ENCODE data around the gene PBX2. TPM values are rescaled to one million over a fixed set of nuclear protein-coding genes. Genes with fewer than 3 reads are reported as not detected.

The PBX2 gene
- total RNA-seq, 4 donors from 2014 or later: 55.0 to 75.0 (median 61.9) TPM

DNA sequence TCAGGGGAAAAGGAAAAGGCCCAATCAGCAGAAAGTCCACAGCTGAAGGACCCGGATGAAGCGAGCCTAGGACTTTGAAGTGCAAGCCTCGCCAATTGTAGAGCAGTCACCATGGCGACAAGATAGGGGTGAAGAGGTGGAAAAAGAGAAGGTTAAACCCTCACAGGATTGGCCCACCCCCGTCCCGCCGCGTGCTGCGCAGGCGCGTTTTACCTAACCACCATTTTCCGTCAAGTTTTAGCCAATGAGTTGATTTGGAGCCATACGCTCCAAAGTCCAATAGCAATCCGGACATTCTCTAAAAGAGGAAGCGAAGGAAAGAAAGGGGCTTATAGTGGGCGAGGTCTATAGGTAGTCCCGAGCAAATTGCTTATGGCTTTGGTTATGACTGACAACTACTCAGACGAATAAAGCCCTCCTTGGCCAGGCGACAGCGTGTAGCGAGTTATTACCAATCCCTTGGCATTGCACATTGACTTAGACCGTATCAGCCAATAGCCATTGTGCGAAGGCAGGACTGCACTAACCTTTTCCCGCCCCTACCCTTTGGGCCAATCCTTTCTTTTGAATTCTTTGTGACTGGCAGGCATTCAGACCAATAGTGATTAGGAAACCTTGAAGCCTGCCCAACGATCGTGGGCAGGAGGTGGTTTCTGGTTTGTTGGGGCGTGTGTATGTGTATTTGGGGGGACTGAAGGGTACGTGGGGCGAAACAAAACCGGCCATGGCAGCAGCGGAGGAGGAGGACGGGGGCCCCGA lies 12.0 kb downstream of the PBX2 start, which contains the start of gene RNF5:
Gene RNF5 (plus strand): TSS at position 618 of the 759 bp plus-strand sequence. CDS start 107 bp downstream, at position 725.
- no peaks in the 10 kb centered on the region for H3K27me3 ChIP-seq
- WGBS, 2 donors: 0 to 1% methylated on average over 33 of the region's 33 CpGs
- DNase-seq (ENCODE audit: low spot score in 2 of 2): peak; percentile 95 to 99
- no peaks in the 10 kb centered on the region for H3K9me3 ChIP-seq
- peaks cover 0 to 34% (median 8%) of the 10 kb centered on the region in 3 donors for H3K36me3 ChIP-seq
- peak within 1 kb of the TSS; percentile 54 to 88 (median 71) for H3K4me3 ChIP-seq
- H3K4me1 ChIP-seq: peaks cover 0 to 79% (median 32%) of the 10 kb centered on the region in 4 donors
- TF ChIP-seq EP300 (IDR thresholded peaks at IDR 0.05): peak; percentile 48 to 86
- TF ChIP-seq, protein P1, sequence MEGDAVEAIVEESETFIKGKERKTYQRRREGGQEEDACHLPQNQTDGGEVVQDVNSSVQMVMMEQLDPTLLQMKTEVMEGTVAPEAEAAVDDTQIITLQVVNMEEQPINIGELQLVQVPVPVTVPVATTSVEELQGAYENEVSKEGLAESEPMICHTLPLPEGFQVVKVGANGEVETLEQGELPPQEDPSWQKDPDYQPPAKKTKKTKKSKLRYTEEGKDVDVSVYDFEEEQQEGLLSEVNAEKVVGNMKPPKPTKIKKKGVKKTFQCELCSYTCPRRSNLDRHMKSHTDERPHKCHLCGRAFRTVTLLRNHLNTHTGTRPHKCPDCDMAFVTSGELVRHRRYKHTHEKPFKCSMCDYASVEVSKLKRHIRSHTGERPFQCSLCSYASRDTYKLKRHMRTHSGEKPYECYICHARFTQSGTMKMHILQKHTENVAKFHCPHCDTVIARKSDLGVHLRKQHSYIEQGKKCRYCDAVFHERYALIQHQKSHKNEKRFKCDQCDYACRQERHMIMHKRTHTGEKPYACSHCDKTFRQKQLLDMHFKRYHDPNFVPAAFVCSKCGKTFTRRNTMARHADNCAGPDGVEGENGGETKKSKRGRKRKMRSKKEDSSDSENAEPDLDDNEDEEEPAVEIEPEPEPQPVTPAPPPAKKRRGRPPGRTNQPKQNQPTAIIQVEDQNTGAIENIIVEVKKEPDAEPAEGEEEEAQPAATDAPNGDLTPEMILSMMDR (IDR thresholded peaks at IDR 0.05): no peak
- peak; percentile 45 to 66 for TF ChIP-seq POLR2A (IDR thresholded peaks at IDR 0.05)
- peak within 1 kb of the TSS; percentile 91 to 100 (median 95) for H3K27ac ChIP-seq

DNA sequence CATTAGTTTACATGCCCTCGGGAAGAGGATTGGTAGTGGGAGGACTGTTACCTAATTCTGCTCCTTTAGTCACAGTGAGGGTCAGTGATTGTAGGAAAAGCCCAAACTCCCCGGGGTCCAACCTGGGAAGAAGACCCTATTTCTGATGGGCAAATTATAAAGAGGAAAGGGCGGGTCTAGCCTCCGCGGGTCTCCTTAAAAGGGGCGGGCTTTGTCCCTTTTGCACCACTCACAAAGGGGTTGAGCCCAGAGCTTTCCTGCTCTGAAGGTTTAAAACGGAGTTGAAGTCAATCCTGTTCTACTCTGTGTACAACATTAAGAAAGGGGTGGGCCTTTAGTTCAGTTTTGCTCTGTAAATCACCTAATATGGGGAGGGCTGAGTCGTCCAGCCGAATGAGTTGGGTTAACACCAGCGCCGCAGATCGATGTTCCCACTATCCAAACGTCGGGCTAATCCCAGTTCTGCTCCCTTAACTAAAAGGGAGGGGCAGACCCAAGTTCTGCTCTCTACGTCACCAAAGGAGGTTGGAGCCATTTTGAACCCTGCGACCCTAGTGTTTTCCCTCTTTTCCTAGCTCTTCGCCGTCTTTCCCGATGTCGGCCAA lies 12.7 kb downstream of the PBX2 start:
- no peak for DNase-seq (ENCODE audit: low spot score in 2 of 2)
- Histone ChIP-seq H3K9me3 (no peaks in the 10 kb centered on the region), H3K27me3 (no peaks in the 10 kb centered on the region), H3K4me3 (peak overlapping the region; percentile 54 to 88 (median 71)), H3K36me3 (peaks cover 0 to 27% (median 4%) of the 10 kb centered on the region in 3 donors), H3K4me1 (peaks cover 0 to 80% (median 32%) of the 10 kb centered on the region in 4 donors), H3K27ac (peak overlapping the region; percentile 91 to 100 (median 95))
- TF ChIP-seq, protein P1 (IDR thresholded peaks at IDR 0.05): no peak
- TF ChIP-seq EP300 (IDR thresholded peaks at IDR 0.05) (peak in 1 of 2 donors; percentile 72), POLR2A (IDR thresholded peaks at IDR 0.05) (peak; percentile 7 to 38)
- 0% methylated on average over 20 of the region's 20 CpGs for WGBS, 2 donors

DNA sequence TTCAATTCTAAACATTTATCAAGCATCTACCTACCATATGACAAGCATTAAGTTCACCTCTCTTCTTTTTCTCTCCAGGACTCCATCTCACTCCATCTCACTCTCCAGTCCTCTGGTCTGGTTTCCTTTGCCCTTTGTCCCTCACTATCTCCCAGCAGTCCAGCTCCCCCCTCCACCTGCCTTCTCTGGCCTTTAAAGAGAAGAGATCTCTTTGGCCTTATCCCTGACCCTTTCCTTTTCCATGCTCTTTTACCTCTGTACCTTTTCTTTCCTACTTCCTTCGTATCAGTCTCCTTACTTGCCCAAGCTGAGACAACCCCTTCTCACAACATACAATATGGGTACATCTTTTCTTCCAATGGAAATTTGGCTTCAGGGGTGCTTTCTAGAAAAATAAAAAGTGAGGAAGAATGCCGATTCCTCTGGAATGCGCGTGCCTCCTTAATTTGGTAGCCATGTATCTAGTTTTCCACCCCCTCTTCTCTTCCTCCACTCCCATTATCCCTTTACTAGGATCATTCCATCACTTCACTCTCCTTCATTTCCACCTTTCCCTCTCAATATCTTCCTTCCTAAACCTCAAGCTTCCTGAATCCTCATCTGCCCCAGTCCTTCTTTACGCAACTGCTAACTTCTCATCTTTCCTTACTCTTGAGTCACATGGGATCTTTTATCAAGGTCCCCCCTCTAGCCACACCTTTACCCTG lies 13.4 kb downstream of the PBX2 start:
- Histone ChIP-seq H3K9me3 (no peaks in the 10 kb centered on the region), H3K36me3 (peaks cover 0 to 20% (median 4%) of the 10 kb centered on the region in 3 donors), H3K27me3 (no peaks in the 10 kb centered on the region), H3K27ac (peak overlapping the region; percentile 91 to 100 (median 95)), H3K4me1 (peaks cover 0 to 73% (median 32%) of the 10 kb centered on the region in 4 donors), H3K4me3 (peak overlapping the region; percentile 67 to 88 (median 73))
- no peak for DNase-seq (ENCODE audit: low spot score in 2 of 2)
- WGBS, 2 donors: 14 to 15% methylated on average over 5 of the region's 5 CpGs
- TF ChIP-seq POLR2A (IDR thresholded peaks at IDR 0.05): no peak
- TF ChIP-seq, protein P1 (IDR thresholded peaks at IDR 0.05): no peak
- TF ChIP-seq EP300 (IDR thresholded peaks at IDR 0.05): no peak

DNA sequence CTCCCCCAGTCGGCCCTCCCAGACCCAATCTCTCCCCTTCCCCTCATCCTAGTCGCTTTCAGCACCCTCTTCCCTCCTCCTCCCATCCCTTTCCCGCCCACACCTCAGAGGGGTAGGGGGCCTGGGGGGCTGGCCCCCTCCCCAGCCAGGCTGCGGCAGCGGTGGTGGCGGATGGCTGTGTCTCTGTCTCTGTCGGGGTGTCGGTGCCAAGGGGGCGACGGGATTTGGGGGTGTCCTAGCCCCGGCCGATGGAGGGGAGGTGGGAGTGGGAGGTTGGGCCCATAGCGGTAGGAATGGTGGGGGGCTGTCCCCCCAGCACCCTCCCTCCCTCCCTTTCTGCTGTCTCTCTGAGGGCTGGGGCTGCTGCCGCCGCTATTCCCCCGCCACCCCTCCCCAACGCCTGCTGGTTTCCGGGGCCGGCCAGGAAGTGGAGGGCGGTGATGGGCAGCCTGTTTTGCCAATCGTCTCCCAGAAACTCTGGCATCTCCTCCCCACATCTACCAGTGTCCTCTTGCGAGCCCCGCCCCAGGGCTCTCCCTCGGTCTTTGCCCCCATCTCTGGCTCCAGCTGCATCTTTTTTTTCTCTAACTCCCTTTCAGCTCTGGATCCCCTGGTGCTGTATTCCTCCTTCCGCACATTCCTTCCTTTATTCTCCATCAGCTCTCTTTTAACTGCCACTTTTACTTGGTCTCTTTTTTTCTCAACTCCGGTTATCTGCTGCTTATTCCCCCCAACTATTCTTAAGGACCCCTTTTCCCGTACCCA lies 14.1 kb downstream of the PBX2 start, which contains the start of gene AGPAT1:
Gene AGPAT1 (minus strand): TSS at position 374 of the 765 bp plus-strand sequence. CDS start 4,588 bp downstream, outside the sequence.
- Histone ChIP-seq H3K4me1 (peaks cover 0 to 66% (median 32%) of the 10 kb centered on the region in 4 donors), H3K4me3 (peak within 1 kb of the TSS; percentile 67 to 88 (median 73)), H3K27ac (peak within 1 kb of the TSS; percentile 91 to 100 (median 95)), H3K9me3 (no peaks in the 10 kb centered on the region), H3K27me3 (no peaks in the 10 kb centered on the region), H3K36me3 (peaks cover 0 to 20% (median 0%) of the 10 kb centered on the region in 3 donors)
- DNase-seq (ENCODE audit: low spot score in 2 of 2): peak; percentile 95 to 97
- TF ChIP-seq EP300 (IDR thresholded peaks at IDR 0.05): peak; percentile 64 to 93
- TF ChIP-seq, protein P1 (IDR thresholded peaks at IDR 0.05): no peak
- peak; percentile 56 to 84 for TF ChIP-seq POLR2A (IDR thresholded peaks at IDR 0.05)
- 1 to 2% methylated on average over 27 of the region's 27 CpGs for WGBS, 2 donors

All from tibial nerve (tissue), 4 donors.